K562 (cell line): ENCODE measurements around the gene DIMT1. TPM values are rescaled to one million over a fixed set of nuclear protein-coding genes. Genes with fewer than 3 reads are reported as not detected.
A peak's percentile ranks its signal among the peaks of the same experiment; 100 is the strongest.

Experiments used
- ARID3A ChIP-seq: IDR thresholded peaks from 2 replicates; pipeline ENCODE4 v1.6.1; 2012; ENCODE audit warnings: low read depth, low read length, improper control_type of control experiment, borderline replicate concordance
- BCOR ChIP-seq: fragments of 450-650 bp; IDR thresholded peaks from 2 replicates; pipeline ENCODE4 v1.6.1; 2016
- ETS2 ChIP-seq: IDR thresholded peaks from 2 replicates; pipeline ENCODE4 v1.6.1; 2016; ENCODE audit warnings: borderline replicate concordance, missing genetic modification characterization, mild to moderate bottlenecking, moderate library complexity, missing compliant biosample characterization; ENCODE audit not compliant: poor library complexity, severe bottlenecking
- IFI16 ChIP-seq: fragments of 250-450 bp; sonication (Bioruptor Pico); IDR thresholded peaks from 2 replicates; pipeline ENCODE4 v2.1.2; 2022; ENCODE audit warnings: mild to moderate bottlenecking, inconsistent platforms
- KDM4B ChIP-seq, 2 experiments: fragments of 450-650 bp in 1 of 2; sonication (generic) in 1 of 2; IDR thresholded peaks; 2 replicates each; pipeline ENCODE4 v1.6.1; 2016 to 2017; ENCODE audit warnings: borderline replicate concordance in 2 of 2, antibody characterized with exemption in 1 of 2, low read depth in 1 of 2, mild to moderate bottlenecking in 1 of 2
- MBD2 ChIP-seq: sonication (generic); IDR thresholded peaks from 2 replicates; pipeline ENCODE4 v1.6.1; 2016; ENCODE audit warnings: low read depth, borderline replicate concordance
- NFIC ChIP-seq: fragments of 450-650 bp; IDR thresholded peaks from 2 replicates; pipeline ENCODE4 v1.6.1; 2017; ENCODE audit warnings: mild to moderate bottlenecking, inconsistent platforms
- NR2C1 ChIP-seq, 2 experiments: fragments of 450-650 bp; IDR thresholded peaks; 2 replicates each; pipeline ENCODE4 v1.6.1; 2017; ENCODE audit warnings: mild to moderate bottlenecking in 2 of 2, antibody characterized with exemption in 1 of 2, inconsistent platforms in 1 of 2, missing compliant biosample characterization in 1 of 2, missing genetic modification characterization in 1 of 2
- NUFIP1 ChIP-seq: fragments of 450-650 bp; IDR thresholded peaks from 2 replicates; pipeline ENCODE4 v1.6.1; 2018; ENCODE audit not compliant: partially characterized antibody
- PYGO2 ChIP-seq: fragments of 450-650 bp; IDR thresholded peaks from 2 replicates; pipeline ENCODE4 v1.6.1; 2016; ENCODE audit warnings: mild to moderate bottlenecking, missing genetic modification characterization, moderate library complexity, missing compliant biosample characterization
- SIX5 ChIP-seq, 2 experiments: IDR thresholded peaks; 2 replicates each; pipeline ENCODE4 v1.6.1; 2011; ENCODE audit warnings: low read length in 2 of 2, borderline replicate concordance in 1 of 2, low read depth in 1 of 2, mild to moderate bottlenecking in 1 of 2, moderate library complexity in 1 of 2; ENCODE audit not compliant: insufficient read depth in 1 of 2
- SP1 ChIP-seq: sonication (generic); formaldehyde crosslinking; IDR thresholded peaks from 2 replicates; pipeline ENCODE4 v1.8.1; 2022; ENCODE audit warnings: mild to moderate bottlenecking, missing genetic modification reagents
- TAF7 ChIP-seq: fragments of 450-650 bp; IDR thresholded peaks from 2 replicates; pipeline ENCODE4 v1.6.1; 2016; ENCODE audit warnings: missing genetic modification characterization, missing compliant biosample characterization
- TRIM24 ChIP-seq, 2 experiments: fragments of 450-650 bp; IDR thresholded peaks; 2 replicates each; pipeline ENCODE4 v1.6.1; 2016
- TSHZ1 ChIP-seq: fragments of 250-450 bp; sonication (Bioruptor Pico); IDR thresholded peaks from 2 replicates; pipeline ENCODE4 v1.4.0; 2020; ENCODE audit warnings: mild to moderate bottlenecking, moderate library complexity
- XRCC3 ChIP-seq: fragments of 450-650 bp; IDR thresholded peaks from 2 replicates; pipeline ENCODE4 v1.6.1; 2017; ENCODE audit warnings: mild to moderate bottlenecking, moderate library complexity
- ZNF197 ChIP-seq: fragments of 200-800 bp; sonication (Bioruptor generic); IDR thresholded peaks from 2 replicates; pipeline ENCODE4 v1.6.1; 2016; ENCODE audit warnings: low read depth, missing genetic modification characterization, missing compliant biosample characterization
- ZNF277 ChIP-seq: fragments of 250-450 bp; sonication (Bioruptor Pico); IDR thresholded peaks from 2 replicates; pipeline ENCODE4 v1.8.0; 2022; ENCODE audit warnings: inconsistent platforms, mild to moderate bottlenecking, moderate library complexity, borderline replicate concordance
- ZNF436 ChIP-seq: fragments of 250-450, 450-650 bp; sonication (Bioruptor Pico); formaldehyde crosslinking; IDR thresholded peaks from 2 replicates; pipeline ENCODE4 v1.7.0; 2020; ENCODE audit warnings: mild to moderate bottlenecking
- polyA plus RNA-seq, 8 experiments: library from polyadenylated mRNA; depleted of rRNA in 4 of 8; stranded (reverse) in 5 of 8; unstranded in 3 of 8; fragments of >200 nt; fragmentation: Nextera tagmentation in 2 of 8; fragmentation: Illumina TruSeq in 1 of 8; extraction: Ambion mirVana in 2 of 8; extraction: Trizol in 1 of 8; gene quantifications; 2 replicates each; pipeline versions ENCODE4 v1.2.1 to v1.2.3, GENCODE V29; 2011 to 2014; ENCODE audit warnings: inconsistent platforms in 1 of 8, missing spikeins in 1 of 8
- total RNA-seq, 7 experiments: library from RNA; depleted of rRNA in 6 of 7; stranded (reverse); fragments of >200 nt in 6 of 7; fragmentation: Illumina TruSeq in 2 of 7; extraction: Trizol in 2 of 7; gene quantifications; 2 replicates each; pipeline versions ENCODE4 v1.2.1 to v1.2.3, GENCODE V29; 2011 to 2021; ENCODE audit warnings: low replicate concordance in 1 of 7

DIMT1 gene
- total and polyA plus RNA-seq, 9 of the 15 experiments (the other 6 are each of a cell fraction or from before 2014, with no cell fraction given): 28.9 to 85.3 (median 54.1) TPM

- peak in 1 of 2 experiments; percentile 56; a peak in 1 of 4 replicates for TF ChIP-seq SIX5 (IDR thresholded peaks at IDR 0.05; ENCODE audit: borderline replicate concordance in 1 of 2, insufficient read depth in 1 of 2, low read depth in 1 of 2, low read length in 2 of 2)
- TF ChIP-seq PYGO2 (tag): no peak
- no peak for TF ChIP-seq XRCC3
- no peak for TF ChIP-seq NUFIP1
- TF ChIP-seq TRIM24 (IDR thresholded peaks at IDR 0.05): peak in 1 of 2 experiments; percentile 60; a peak in 2 of 4 replicates
- no peak for TF ChIP-seq ZNF436
- peak; percentile 85; the same call in 1 of the 2 replicates for TF ChIP-seq MBD2
- no peak for TF ChIP-seq ZNF197
- no peak for TF ChIP-seq ARID3A
- no peak; the same call in 1 of the 2 replicates for TF ChIP-seq NFIC
- no peak for TF ChIP-seq ZNF277
- no peak for TF ChIP-seq KDM4B (IDR thresholded peaks at IDR 0.05; ENCODE audit: borderline replicate concordance in 2 of 2, low read depth in 1 of 2)
- no peak for TF ChIP-seq IFI16 (CRISPR knock-in tag)
- TF ChIP-seq SP1: peak; percentile 91
- peak; percentile 52; the same call in 1 of the 2 replicates for TF ChIP-seq BCOR
- no peak for TF ChIP-seq ETS2 (tag)
- TF ChIP-seq TAF7 (tag): peak; percentile 90
- TF ChIP-seq NR2C1 (IDR thresholded peaks at IDR 0.05): no peak
- 0 out of 2 replicates have a peak, but pooled peaks have one; percentile 14 for TF ChIP-seq NR2C1 (tag; IDR thresholded peaks at IDR 0.05)
- no peak for TF ChIP-seq TSHZ1 (CRISPR knock-in tag)
These were observed 9.0 kb upstream of the DIMT1 start, which contains the start of gene IPO11 (continued) for GRCh38 chr5:62412549-62413329.
